HL-60 (cell line): ENCODE results near the gene NDUFC2.
"Not testable (repeated sequence)": the region's sequence is repeated elsewhere in the genome, so short reads cannot be mapped to it uniquely, and the experiment has no call there.

ENCODE experiments used
- DNase-seq, 2 experiments: peaks; one replicate each; pipeline ENCODE4 v3.0.0-alpha.2; 2010 to 2020; ENCODE audit warnings: low read depth in 1 of 2, low spot score in 1 of 2
- H3K27ac ChIP-seq: fragments of 250-450 bp; sonication (Bioruptor Pico); replicated peaks from 2 replicates; pipeline ENCODE4 v1.5.1; 2020; ENCODE audit warnings: mild to moderate bottlenecking, moderate library complexity
- H3K27me3 ChIP-seq: fragments of 250-450 bp; sonication (Bioruptor Pico); 2 replicates; pipeline ENCODE4 v1.5.1; 2021; ENCODE audit warnings: mild to moderate bottlenecking, moderate library complexity; ENCODE audit not compliant: insufficient read depth, poor library complexity, severe bottlenecking
- H3K4me3 ChIP-seq: replicated peaks from 2 replicates; pipeline ENCODE4 v1.5.1; 2011; ENCODE audit warnings: mild to moderate bottlenecking, control low read depth, low read length; ENCODE audit not compliant: insufficient read depth
- GABPA ChIP-seq: IDR thresholded peaks from 2 replicates; pipeline ENCODE4 v1.6.1; 2012; ENCODE audit warnings: low read depth
- POLR2AphosphoS5 ChIP-seq: IDR thresholded peaks from 2 replicates; pipeline ENCODE4 v1.6.1; 2012; ENCODE audit warnings: low read depth
- SPI1 ChIP-seq: IDR thresholded peaks from 2 replicates; pipeline ENCODE4 v1.6.1; 2012; ENCODE audit warnings: low read depth, mild to moderate bottlenecking, borderline replicate concordance
- TF ChIP-seq, protein P1 (sequence below): IDR thresholded peaks from one replicate; pipeline ENCODE4 v1.5.1; 2011; ENCODE audit warnings: low read length, control low read depth, inconsistent platforms; ENCODE audit not compliant: insufficient read depth
- TF ChIP-seq, protein P2 (sequence below): IDR thresholded peaks from 2 replicates; pipeline ENCODE4 v1.6.1; 2012; ENCODE audit warnings: low read depth; ENCODE audit not compliant: insufficient replicate concordance

Gene NDUFC2

GRCh38 chr11:78097666-78098385 is 18.2 kb upstream of the NDUFC2 start:
- no peak for DNase-seq
- no peaks in the 10 kb centered on the region for H3K27me3 ChIP-seq
- no peak overlapping the region for H3K4me3 ChIP-seq
- no peak overlapping the region for H3K27ac ChIP-seq
- TF ChIP-seq, protein P1, sequence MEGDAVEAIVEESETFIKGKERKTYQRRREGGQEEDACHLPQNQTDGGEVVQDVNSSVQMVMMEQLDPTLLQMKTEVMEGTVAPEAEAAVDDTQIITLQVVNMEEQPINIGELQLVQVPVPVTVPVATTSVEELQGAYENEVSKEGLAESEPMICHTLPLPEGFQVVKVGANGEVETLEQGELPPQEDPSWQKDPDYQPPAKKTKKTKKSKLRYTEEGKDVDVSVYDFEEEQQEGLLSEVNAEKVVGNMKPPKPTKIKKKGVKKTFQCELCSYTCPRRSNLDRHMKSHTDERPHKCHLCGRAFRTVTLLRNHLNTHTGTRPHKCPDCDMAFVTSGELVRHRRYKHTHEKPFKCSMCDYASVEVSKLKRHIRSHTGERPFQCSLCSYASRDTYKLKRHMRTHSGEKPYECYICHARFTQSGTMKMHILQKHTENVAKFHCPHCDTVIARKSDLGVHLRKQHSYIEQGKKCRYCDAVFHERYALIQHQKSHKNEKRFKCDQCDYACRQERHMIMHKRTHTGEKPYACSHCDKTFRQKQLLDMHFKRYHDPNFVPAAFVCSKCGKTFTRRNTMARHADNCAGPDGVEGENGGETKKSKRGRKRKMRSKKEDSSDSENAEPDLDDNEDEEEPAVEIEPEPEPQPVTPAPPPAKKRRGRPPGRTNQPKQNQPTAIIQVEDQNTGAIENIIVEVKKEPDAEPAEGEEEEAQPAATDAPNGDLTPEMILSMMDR: no peak
- TF ChIP-seq, protein P2, sequence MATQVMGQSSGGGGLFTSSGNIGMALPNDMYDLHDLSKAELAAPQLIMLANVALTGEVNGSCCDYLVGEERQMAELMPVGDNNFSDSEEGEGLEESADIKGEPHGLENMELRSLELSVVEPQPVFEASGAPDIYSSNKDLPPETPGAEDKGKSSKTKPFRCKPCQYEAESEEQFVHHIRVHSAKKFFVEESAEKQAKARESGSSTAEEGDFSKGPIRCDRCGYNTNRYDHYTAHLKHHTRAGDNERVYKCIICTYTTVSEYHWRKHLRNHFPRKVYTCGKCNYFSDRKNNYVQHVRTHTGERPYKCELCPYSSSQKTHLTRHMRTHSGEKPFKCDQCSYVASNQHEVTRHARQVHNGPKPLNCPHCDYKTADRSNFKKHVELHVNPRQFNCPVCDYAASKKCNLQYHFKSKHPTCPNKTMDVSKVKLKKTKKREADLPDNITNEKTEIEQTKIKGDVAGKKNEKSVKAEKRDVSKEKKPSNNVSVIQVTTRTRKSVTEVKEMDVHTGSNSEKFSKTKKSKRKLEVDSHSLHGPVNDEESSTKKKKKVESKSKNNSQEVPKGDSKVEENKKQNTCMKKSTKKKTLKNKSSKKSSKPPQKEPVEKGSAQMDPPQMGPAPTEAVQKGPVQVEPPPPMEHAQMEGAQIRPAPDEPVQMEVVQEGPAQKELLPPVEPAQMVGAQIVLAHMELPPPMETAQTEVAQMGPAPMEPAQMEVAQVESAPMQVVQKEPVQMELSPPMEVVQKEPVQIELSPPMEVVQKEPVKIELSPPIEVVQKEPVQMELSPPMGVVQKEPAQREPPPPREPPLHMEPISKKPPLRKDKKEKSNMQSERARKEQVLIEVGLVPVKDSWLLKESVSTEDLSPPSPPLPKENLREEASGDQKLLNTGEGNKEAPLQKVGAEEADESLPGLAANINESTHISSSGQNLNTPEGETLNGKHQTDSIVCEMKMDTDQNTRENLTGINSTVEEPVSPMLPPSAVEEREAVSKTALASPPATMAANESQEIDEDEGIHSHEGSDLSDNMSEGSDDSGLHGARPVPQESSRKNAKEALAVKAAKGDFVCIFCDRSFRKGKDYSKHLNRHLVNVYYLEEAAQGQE: no peak
- TF ChIP-seq GABPA: no peak
- no peak for TF ChIP-seq POLR2AphosphoS5
- no peak for TF ChIP-seq SPI1

- no peak for DNase-seq
- Histone ChIP-seq H3K27ac (no peak overlapping the region), H3K4me3 (no peak overlapping the region), H3K27me3 (no peaks in the 10 kb centered on the region)
- no peak for TF ChIP-seq POLR2AphosphoS5
- TF ChIP-seq, protein P1: no peak
- TF ChIP-seq GABPA: no peak
- TF ChIP-seq, protein P2: no peak
- no peak for TF ChIP-seq SPI1
Observed at GRCh38 chr11:78094250-78094649, 14.6 kb upstream of the NDUFC2 start.

GRCh38 chr11:78086521-78087074 is 6.9 kb upstream of the NDUFC2 start:
- H3K4me3 ChIP-seq, DNase-seq, H3K27me3 ChIP-seq, H3K27ac ChIP-seq: not testable (repeated sequence)

DNA sequence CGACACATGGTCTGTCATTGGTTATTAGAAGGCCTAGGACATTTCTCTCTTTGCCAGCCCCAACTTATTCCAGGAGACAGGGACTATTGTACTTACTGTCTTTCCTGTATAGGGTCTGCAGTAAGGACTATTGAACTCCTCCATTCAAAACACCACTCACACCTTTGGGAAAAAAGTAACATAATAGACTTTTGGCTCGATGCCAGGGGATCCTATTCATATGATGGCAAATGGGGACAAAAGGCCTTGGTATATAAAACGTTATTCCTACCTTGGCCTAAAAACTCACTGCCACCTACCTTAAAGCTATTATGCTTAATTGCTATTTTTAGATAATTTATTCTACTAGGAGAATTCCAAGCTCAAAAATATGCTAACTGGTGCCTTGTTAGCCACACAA is 6.3 kb upstream of the NDUFC2 start:
- no peak overlapping the region for H3K27ac ChIP-seq
- no peak for DNase-seq
- H3K4me3 ChIP-seq: no peak overlapping the region

More for the DNA sequence above, 6.3 kb upstream of the NDUFC2 start:
- no peak for TF ChIP-seq POLR2AphosphoS5
- TF ChIP-seq SPI1: no peak
- TF ChIP-seq, protein P1: no peak
- TF ChIP-seq, protein P2: no peak
- TF ChIP-seq GABPA: no peak
- no peaks in the 10 kb centered on the region for H3K27me3 ChIP-seq
